GM20431 (cell line): ENCODE measurements around the gene SERINC5.
"Not testable (repeated sequence)": the region's sequence is repeated elsewhere in the genome, so short reads cannot be mapped to it uniquely, and the experiment has no call there.

Experiments used
- in situ Hi-C: fragments of 300-500 bp; cut with MseI, MboI; formaldehyde crosslinking; loops from one replicate; pipeline ENCODE4 v1.15.0; 2020; ENCODE audit warnings: low sequenced_read_pairs; ENCODE audit not compliant: unreplicated experiment

SERINC5 gene

GRCh38 chr5:80205846-80206245, 50.0 kb downstream of the SERINC5 start:
- in situ Hi-C loops = no loop called here

- in situ Hi-C loops = no loop called here
These were observed 50.8 kb downstream of the SERINC5 start for GRCh38 chr5:80204808-80205614.

DNA sequence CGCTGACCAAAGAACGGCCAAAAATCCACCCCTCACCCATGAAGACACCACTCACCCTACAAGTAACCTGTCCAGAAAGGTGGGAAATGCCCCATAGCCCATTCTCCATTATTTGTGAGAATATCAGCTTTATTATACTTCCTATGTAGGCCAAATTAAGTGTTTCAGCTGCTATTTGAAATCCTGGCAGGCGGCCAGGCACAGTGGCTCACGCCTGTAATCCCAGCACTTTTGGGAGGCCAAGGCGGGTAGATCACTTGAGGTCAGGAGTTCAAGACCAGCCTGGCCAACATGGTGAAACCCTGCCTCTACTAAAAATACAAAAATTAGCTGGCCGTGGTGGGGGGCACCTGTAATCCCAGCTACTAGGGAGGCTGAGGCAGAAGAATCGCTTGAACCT, 54.1 kb downstream of the SERINC5 start:
- in situ Hi-C loops = not testable (repeated sequence)

DNA sequence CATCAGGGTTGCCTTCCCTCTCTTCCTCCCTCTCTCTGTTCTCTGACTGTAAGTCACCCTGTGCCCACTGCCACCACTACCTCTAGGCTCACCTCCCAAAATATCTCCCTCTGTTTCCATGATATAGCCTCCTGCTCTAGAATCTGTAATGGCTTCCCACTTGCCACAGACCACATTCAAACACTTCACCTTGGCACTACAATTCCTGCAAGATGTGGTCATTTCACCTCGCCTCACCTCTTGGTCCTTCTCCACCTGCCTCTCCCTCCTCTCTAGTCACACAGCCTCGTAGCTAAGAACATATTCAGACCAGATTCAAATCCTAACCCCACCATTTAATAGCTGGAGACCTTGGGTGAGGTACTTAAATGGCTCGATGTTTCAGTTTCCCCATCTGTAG, 56.9 kb downstream of the SERINC5 start:
- in situ Hi-C loops = no loop called here

GRCh38 chr5:80198399-80198798, 57.4 kb downstream of the SERINC5 start:
- in situ Hi-C loops = no loop called here

GRCh38 chr5:80195837-80196400, 59.9 kb downstream of the SERINC5 start:
- in situ Hi-C loops = no loop called here

DNA sequence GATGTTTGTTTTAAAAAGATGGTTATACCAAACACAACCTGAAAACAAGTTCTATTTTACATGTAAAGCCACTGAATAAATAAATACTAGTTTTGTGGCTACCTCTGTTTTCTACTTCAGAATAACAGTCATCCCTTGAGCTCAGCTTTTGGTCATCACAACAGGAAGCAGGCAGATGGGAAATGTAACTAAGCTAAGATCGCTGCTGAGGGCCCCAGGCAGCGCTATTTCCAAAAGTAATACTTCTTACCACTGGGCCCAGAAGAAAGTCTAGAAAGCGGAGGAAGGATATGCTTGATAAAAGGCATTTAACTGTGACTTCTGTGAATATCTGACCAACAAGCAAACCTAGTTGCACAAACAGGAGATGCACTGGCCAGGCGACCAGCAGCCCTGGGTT, 61.4 kb downstream of the SERINC5 start:
- in situ Hi-C loops = no loop called here

GRCh38 chr5:80193401-80193800, 62.4 kb downstream of the SERINC5 start:
- in situ Hi-C loops = no loop called here

GRCh38 chr5:80192507-80193241, 63.2 kb downstream of the SERINC5 start:
- in situ Hi-C loops = no loop called here

DNA sequence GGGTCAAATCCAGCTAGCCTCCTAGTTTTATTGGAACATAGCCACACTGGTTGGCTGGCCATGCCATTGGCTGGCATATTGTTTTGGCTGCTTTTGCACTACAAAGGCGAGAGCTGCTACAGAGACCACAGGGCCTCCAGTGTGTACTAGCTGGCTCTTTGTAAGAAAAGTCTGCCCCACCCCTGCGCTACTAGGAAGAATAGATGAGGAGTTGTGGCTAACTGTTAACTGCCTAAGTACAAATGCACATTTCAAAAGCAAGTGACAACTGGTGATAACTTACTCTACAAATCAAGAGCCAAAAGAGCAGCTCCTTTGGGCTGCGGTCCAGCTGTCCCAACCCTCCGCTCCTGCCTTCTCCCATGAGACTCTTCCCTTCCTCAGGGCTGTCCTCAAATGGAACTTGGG, 63.9 kb downstream of the SERINC5 start:
- in situ Hi-C loops = no loop called here

DNA sequence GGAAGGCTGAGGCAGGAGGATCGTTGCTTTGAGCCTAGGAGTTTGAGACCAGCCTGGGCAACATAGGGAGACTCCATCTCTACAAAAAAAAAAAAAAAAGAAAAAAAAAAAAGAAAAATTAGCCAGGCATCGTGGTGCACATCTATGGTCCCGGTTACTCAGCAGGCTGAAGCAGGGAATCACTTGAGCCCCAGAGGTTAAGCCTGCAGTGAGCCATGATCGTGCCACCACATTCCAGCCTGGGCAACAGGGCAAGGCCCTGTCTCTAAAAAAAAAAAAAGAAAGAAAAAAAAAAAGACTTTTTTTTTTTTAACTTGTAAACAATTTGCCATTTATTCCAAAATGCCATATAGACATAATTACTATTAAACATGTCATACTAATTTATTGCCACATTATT, 64.5 kb downstream of the SERINC5 start:
- in situ Hi-C loops = no loop called here

DNA sequence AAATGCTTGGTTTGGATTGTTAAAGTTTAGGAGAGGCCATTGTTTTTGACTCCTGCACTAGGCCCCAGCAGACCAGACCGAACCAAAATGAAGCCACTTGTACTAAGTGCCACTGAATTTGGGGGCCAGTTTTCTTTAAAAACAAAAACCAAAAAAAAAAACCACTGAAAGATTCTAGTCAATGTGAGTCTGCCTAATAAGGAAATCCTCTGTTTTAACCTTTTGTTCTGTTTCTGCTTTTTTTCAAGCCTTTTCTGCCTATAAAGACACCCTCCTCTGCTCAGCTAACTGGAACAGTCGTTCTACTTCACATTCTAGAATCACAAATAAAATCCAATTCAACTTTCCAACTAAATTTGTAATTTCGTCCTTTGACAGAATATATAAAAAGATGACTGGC, 64.9 kb downstream of the SERINC5 start:
- in situ Hi-C loops = no loop called here

DNA sequence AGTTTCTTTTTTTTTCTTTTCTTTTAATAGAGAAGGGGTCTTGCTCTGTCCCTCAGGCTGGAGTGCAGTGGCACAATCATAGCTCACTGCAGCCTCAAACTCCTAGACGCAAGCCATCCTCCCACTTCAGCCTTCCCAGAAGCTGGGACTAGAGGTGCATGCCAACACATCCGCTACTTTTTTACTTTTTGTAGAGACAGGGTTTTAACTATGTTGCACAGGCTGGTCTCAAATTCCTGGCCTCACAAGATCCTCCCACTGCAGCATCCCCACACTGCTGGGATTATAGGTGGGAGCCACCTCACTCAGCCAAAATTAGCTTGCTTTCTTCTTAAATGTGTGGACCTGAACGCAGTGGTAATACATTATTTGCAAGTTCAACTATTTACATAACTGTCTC, 66.1 kb downstream of the SERINC5 start:
- in situ Hi-C loops = no loop called here

DNA sequence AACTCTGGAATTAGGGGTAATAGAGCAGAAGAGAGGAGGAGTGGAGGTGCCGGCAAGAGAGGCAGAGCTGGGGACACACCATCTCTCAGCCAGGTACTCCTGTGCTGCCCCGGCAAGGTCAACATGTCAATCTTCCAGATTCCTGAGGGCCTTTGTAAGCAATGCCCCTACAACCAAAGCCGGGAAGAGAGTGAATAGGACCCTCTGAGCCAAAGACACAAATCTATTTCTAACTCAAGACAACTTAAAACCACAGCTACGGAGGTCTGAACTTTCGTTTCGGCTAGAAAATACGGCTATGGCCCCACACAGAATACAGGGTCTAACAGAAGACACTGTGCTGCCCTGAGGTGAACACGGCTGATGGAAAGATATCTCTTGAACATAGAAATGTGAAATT, 66.6 kb downstream of the SERINC5 start:
- in situ Hi-C loops = no loop called here

- in situ Hi-C loops = no loop called here
These were observed 68.3 kb downstream of the SERINC5 start for GRCh38 chr5:80187421-80188090.

GRCh38 chr5:80185535-80185934, 70.3 kb downstream of the SERINC5 start:
- in situ Hi-C loops = not testable (repeated sequence)

- in situ Hi-C loops = no loop called here
These were observed 70.8 kb downstream of the SERINC5 start for GRCh38 chr5:80185095-80185494.

GRCh38 chr5:80184235-80185023, 71.4 kb downstream of the SERINC5 start:
- in situ Hi-C loops = no loop called here

DNA sequence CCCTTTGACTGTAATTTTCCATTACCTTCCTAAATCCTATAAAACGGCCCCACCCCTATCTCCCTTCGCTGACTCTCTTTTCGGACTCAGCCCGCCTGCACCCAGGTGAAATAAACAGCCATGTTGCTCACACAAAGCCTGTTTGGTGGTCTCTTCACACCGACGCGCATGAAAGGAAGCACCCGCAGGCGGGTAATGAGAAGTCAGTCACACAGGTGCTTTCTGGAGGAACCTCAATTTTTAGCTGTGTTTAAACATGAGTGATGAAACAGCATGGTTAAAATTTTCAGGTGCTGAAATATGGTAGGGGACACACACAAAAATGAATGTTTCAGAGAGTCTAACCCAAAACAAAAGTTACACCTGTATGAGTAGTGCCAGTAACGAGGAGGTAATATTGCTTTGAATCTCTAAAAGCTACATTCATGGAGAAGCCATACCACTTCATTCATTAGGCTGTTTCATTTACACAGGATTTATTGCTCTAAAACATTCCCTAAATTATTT, 72.1 kb downstream of the SERINC5 start:
- in situ Hi-C loops = not testable (repeated sequence)
